ENCODE data around the gene DDX59.

Gene DDX59

DNA sequence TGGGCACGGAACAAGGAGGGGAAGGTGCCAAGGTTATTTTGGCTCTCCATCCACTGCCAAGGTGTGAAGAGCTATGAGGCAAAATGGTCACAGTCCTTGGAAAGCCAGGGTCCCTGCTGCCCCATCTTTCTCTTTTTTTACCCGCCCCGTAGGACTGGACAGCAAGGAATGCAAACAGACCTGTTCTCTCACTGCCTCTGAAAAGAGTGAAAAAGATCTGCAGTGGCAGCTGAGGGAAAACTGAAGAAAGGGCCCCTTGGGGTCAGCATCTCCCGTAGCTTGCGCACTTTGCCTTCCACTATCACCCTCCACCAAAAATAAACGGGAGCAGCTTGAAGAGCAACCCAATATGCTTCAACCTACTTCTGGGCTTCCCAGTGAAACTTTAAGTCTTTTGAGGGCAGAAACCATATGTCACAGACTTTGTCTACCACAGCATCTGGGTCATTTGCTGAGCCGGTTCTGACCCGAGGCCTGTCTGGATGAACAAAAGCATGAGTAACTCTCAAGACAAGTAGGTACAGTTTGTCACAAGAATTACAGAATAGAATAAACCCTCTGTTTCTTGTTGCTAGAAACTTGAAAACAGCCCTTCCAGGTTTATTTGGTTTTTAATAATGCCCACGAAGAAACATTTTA lies 39.7 kb downstream of the DDX59 start:
- ATAC-seq, result no peak
- TF ChIP-seq GLIS3 (CRISPR knock-in tag; IDR thresholded peaks at IDR 0.05) (no peak), SNAI2 (CRISPR knock-in tag; IDR thresholded peaks at IDR 0.05) (no peak), ARNTL (CRISPR knock-in tag; IDR thresholded peaks at IDR 0.05; ENCODE audit: borderline replicate concordance, low read depth) (no peak), ESRRG (CRISPR knock-in tag; IDR thresholded peaks at IDR 0.05) (no peak), OSR1 (CRISPR knock-in tag; IDR thresholded peaks at IDR 0.05) (no peak), TCF4 (CRISPR knock-in tag; IDR thresholded peaks at IDR 0.05; ENCODE audit: borderline replicate concordance) (no peak)
- TF ChIP-seq, protein P1, sequence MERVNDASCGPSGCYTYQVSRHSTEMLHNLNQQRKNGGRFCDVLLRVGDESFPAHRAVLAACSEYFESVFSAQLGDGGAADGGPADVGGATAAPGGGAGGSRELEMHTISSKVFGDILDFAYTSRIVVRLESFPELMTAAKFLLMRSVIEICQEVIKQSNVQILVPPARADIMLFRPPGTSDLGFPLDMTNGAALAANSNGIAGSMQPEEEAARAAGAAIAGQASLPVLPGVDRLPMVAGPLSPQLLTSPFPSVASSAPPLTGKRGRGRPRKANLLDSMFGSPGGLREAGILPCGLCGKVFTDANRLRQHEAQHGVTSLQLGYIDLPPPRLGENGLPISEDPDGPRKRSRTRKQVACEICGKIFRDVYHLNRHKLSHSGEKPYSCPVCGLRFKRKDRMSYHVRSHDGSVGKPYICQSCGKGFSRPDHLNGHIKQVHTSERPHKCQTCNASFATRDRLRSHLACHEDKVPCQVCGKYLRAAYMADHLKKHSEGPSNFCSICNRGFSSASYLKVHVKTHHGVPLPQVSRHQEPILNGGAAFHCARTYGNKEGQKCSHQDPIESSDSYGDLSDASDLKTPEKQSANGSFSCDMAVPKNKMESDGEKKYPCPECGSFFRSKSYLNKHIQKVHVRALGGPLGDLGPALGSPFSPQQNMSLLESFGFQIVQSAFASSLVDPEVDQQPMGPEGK (CRISPR knock-in tag; IDR thresholded peaks at IDR 0.05; ENCODE audit: borderline replicate concordance), result no peak
- TF ChIP-seq, protein P2, sequence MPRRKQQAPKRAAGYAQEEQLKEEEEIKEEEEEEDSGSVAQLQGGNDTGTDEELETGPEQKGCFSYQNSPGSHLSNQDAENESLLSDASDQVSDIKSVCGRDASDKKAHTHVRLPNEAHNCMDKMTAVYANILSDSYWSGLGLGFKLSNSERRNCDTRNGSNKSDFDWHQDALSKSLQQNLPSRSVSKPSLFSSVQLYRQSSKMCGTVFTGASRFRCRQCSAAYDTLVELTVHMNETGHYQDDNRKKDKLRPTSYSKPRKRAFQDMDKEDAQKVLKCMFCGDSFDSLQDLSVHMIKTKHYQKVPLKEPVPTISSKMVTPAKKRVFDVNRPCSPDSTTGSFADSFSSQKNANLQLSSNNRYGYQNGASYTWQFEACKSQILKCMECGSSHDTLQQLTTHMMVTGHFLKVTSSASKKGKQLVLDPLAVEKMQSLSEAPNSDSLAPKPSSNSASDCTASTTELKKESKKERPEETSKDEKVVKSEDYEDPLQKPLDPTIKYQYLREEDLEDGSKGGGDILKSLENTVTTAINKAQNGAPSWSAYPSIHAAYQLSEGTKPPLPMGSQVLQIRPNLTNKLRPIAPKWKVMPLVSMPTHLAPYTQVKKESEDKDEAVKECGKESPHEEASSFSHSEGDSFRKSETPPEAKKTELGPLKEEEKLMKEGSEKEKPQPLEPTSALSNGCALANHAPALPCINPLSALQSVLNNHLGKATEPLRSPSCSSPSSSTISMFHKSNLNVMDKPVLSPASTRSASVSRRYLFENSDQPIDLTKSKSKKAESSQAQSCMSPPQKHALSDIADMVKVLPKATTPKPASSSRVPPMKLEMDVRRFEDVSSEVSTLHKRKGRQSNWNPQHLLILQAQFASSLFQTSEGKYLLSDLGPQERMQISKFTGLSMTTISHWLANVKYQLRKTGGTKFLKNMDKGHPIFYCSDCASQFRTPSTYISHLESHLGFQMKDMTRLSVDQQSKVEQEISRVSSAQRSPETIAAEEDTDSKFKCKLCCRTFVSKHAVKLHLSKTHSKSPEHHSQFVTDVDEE (CRISPR knock-in tag; IDR thresholded peaks at IDR 0.05), result no peak

DNA sequence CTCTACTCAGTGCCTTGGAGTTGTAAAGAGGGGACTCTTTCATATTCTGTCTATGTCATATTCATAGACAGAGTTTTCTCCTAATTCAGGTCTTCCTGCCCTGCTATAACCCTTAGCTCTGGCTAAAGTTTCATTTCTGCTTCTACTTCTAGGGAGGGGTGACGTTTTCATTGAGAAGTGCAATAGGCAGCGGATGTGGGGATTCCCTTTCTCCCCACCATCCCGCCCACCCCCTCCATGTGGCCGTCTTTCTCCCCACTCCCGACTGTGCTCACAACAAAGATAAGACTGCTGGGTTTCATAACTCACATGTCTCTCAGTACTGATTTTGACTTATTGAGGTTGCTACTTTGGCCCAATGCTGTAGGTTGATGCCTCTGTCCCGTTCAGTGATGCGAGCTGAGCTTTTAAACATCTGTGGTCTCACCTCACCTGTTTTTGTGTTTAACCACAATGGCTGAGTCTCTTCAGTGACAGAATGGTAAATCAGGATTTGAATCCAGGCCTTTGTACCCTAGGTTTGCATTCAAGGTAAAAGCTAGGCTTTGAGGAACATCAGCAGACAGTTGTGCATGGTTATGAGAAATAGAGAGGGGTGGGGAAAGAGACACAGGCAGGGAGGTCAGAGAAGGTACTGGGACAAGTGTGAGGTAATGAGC lies 41.4 kb downstream of the DDX59 start:
- TF ChIP-seq ZNF8 (CRISPR knock-in tag; IDR thresholded peaks at IDR 0.05), result no peak
- no peak for TF ChIP-seq PPARA (CRISPR knock-in tag; IDR thresholded peaks at IDR 0.05; ENCODE audit: borderline replicate concordance)
- TF ChIP-seq RARB (CRISPR knock-in tag; IDR thresholded peaks at IDR 0.05), result no peak
- TF ChIP-seq BACH2 (CRISPR knock-in tag; IDR thresholded peaks at IDR 0.05; ENCODE audit: borderline replicate concordance), result no peak
- no peak for TF ChIP-seq ZC3H10 (CRISPR knock-in tag; IDR thresholded peaks at IDR 0.05)
- no peak for TF ChIP-seq ESRRG (CRISPR knock-in tag; IDR thresholded peaks at IDR 0.05)
- TF ChIP-seq, protein P3, sequence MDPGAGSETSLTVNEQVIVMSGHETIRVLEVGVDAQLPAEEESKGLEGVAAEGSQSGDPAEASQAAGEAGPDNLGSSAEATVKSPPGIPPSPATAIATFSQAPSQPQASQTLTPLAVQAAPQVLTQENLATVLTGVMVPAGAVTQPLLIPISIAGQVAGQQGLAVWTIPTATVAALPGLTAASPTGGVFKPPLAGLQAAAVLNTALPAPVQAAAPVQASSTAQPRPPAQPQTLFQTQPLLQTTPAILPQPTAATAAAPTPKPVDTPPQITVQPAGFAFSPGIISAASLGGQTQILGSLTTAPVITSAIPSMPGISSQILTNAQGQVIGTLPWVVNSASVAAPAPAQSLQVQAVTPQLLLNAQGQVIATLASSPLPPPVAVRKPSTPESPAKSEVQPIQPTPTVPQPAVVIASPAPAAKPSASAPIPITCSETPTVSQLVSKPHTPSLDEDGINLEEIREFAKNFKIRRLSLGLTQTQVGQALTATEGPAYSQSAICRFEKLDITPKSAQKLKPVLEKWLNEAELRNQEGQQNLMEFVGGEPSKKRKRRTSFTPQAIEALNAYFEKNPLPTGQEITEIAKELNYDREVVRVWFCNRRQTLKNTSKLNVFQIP (CRISPR knock-in tag; IDR thresholded peaks at IDR 0.05; ENCODE audit: borderline replicate concordance, low read depth), result no peak
- TF ChIP-seq ARNTL (CRISPR knock-in tag; IDR thresholded peaks at IDR 0.05; ENCODE audit: borderline replicate concordance, low read depth), result no peak
- TF ChIP-seq TOX (CRISPR knock-in tag; IDR thresholded peaks at IDR 0.05; ENCODE audit: borderline replicate concordance), result no peak
- no peak for TF ChIP-seq GLIS3 (CRISPR knock-in tag; IDR thresholded peaks at IDR 0.05)
- TF ChIP-seq ZFP30 (CRISPR knock-in tag; IDR thresholded peaks at IDR 0.05), result no peak
- TF ChIP-seq ISL1 (CRISPR knock-in tag; IDR thresholded peaks at IDR 0.05), result no peak
- TF ChIP-seq, protein P4, sequence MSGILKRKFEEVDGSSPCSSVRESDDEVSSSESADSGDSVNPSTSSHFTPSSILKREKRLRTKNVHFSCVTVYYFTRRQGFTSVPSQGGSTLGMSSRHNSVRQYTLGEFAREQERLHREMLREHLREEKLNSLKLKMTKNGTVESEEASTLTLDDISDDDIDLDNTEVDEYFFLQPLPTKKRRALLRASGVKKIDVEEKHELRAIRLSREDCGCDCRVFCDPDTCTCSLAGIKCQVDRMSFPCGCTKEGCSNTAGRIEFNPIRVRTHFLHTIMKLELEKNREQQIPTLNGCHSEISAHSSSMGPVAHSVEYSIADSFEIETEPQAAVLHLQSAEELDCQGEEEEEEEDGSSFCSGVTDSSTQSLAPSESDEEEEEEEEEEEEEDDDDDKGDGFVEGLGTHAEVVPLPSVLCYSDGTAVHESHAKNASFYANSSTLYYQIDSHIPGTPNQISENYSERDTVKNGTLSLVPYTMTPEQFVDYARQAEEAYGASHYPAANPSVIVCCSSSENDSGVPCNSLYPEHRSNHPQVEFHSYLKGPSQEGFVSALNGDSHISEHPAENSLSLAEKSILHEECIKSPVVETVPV (CRISPR knock-in tag; IDR thresholded peaks at IDR 0.05), result no peak
- TF ChIP-seq, protein P2 (CRISPR knock-in tag; IDR thresholded peaks at IDR 0.05), result no peak
- TF ChIP-seq OSR1 (CRISPR knock-in tag; IDR thresholded peaks at IDR 0.05), result no peak
- no peak for TF ChIP-seq ZNF70 (CRISPR knock-in tag; IDR thresholded peaks at IDR 0.05)
- TF ChIP-seq, protein P5, sequence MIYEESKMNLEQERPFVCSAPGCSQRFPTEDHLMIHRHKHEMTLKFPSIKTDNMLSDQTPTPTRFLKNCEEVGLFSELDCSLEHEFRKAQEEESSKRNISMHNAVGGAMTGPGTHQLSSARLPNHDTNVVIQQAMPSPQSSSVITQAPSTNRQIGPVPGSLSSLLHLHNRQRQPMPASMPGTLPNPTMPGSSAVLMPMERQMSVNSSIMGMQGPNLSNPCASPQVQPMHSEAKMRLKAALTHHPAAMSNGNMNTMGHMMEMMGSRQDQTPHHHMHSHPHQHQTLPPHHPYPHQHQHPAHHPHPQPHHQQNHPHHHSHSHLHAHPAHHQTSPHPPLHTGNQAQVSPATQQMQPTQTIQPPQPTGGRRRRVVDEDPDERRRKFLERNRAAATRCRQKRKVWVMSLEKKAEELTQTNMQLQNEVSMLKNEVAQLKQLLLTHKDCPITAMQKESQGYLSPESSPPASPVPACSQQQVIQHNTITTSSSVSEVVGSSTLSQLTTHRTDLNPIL (CRISPR knock-in tag; IDR thresholded peaks at IDR 0.05; ENCODE audit: low read depth), result no peak
- ATAC-seq, result no peak
